Osteoblast (primary cell): Measurements from ENCODE around the gene CAMTA1. TPM values are rescaled to one million over a fixed set of nuclear protein-coding genes. Genes with fewer than 3 reads are reported as not detected.

Source experiments
- DNase-seq: peaks from one replicate; pipeline ENCODE4 v3.0.0; 2011; ENCODE audit warnings: low spot score, mixed read lengths; ENCODE audit not compliant: insufficient read length; ENCODE audit errors: missing footprints
- H2AFZ ChIP-seq: 2 replicates; pipeline ENCODE4 v1.6.0; 2011; ENCODE audit warnings: mild to moderate bottlenecking, low read length
- H3K27ac ChIP-seq: 2 replicates; pipeline ENCODE4 v1.5.1; 2011; ENCODE audit warnings: mild to moderate bottlenecking, low read depth, low read length, moderate library complexity
- H3K27me3 ChIP-seq: 2 replicates; pipeline ENCODE4 v1.6.0; 2012; ENCODE audit warnings: mild to moderate bottlenecking, control low read depth, inconsistent platforms, low read length, moderate library complexity; ENCODE audit not compliant: insufficient read depth
- H3K36me3 ChIP-seq: 2 replicates; pipeline ENCODE4 v1.5.1; 2011; ENCODE audit warnings: mild to moderate bottlenecking, low read length, control low read depth, moderate library complexity; ENCODE audit not compliant: insufficient read depth
- H3K4me1 ChIP-seq: 2 replicates; pipeline ENCODE4 v1.5.1; 2011; ENCODE audit warnings: mild to moderate bottlenecking, low read length, control low read depth, moderate library complexity; ENCODE audit not compliant: insufficient read depth
- H3K4me2 ChIP-seq: 2 replicates; pipeline ENCODE4 v1.6.0; 2011; ENCODE audit warnings: mild to moderate bottlenecking, low read length; ENCODE audit not compliant: insufficient read depth
- H3K4me3 ChIP-seq: fragments of 200-600 bp; sonication (generic); 3 replicates; pipeline ENCODE4 v1.5.1; 2012; ENCODE audit warnings: mild to moderate bottlenecking, low read length, inconsistent platforms; ENCODE audit not compliant: insufficient read depth
- H3K79me2 ChIP-seq: 2 replicates; pipeline ENCODE4 v1.6.0; 2012; ENCODE audit warnings: mild to moderate bottlenecking, low read length, control low read depth, inconsistent platforms; ENCODE audit not compliant: insufficient read depth
- H3K9me3 ChIP-seq: 2 replicates; pipeline ENCODE4 v1.5.1; 2011; ENCODE audit warnings: low read depth, low read length, control low read depth
- H4K20me1 ChIP-seq: 2 replicates; pipeline ENCODE4 v1.6.0; 2012; ENCODE audit warnings: mild to moderate bottlenecking, low read length, control low read depth; ENCODE audit not compliant: insufficient read depth
- total RNA-seq: library from RNA; depleted of rRNA; stranded (reverse); fragments of >200 nt; gene quantifications from 2 replicates; pipeline ENCODE4 v1.2.3, GENCODE V29; 2012
- TF ChIP-seq, protein P1 (sequence below): IDR thresholded peaks from 2 replicates; pipeline ENCODE4 v1.5.1; 2011; ENCODE audit warnings: mild to moderate bottlenecking, low read depth, low read length, moderate library complexity; ENCODE audit errors: extremely low read depth

CAMTA1 gene
- total RNA-seq, 1 donor = 47.4 TPM

DNA sequence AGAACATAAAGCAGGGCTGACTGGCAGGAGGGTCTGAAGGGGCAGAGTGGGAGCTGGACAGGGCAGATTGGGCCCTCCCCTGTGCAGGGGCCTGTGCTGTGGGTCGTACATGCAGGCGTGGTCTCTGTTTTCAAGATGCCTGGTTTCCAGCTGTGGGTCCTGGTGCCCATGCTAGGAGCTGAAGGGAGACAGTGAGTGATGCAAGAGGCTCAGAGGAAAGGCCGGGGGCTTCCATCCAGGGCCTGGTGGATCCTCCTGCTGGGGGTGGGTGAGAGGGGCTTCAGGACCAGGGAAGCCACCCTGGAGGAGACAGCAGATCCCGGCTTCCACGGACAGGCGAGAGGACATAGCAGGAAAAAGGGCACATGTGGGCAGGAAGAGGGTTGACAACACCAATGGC lies 636.8 kb downstream of the CAMTA1 start:
- TF ChIP-seq, protein P1, sequence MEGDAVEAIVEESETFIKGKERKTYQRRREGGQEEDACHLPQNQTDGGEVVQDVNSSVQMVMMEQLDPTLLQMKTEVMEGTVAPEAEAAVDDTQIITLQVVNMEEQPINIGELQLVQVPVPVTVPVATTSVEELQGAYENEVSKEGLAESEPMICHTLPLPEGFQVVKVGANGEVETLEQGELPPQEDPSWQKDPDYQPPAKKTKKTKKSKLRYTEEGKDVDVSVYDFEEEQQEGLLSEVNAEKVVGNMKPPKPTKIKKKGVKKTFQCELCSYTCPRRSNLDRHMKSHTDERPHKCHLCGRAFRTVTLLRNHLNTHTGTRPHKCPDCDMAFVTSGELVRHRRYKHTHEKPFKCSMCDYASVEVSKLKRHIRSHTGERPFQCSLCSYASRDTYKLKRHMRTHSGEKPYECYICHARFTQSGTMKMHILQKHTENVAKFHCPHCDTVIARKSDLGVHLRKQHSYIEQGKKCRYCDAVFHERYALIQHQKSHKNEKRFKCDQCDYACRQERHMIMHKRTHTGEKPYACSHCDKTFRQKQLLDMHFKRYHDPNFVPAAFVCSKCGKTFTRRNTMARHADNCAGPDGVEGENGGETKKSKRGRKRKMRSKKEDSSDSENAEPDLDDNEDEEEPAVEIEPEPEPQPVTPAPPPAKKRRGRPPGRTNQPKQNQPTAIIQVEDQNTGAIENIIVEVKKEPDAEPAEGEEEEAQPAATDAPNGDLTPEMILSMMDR = no peak
- H3K9me3 ChIP-seq = no peaks in the 10 kb centered on the region
- H3K4me3 ChIP-seq = no peak overlapping the region
- no peaks in the 10 kb centered on the region for H3K4me1 ChIP-seq
- H3K79me2 ChIP-seq = no peaks in the 10 kb centered on the region
- H3K36me3 ChIP-seq = no peaks in the 10 kb centered on the region
- no peak overlapping the region for H2AFZ ChIP-seq
- no peak overlapping the region for H3K4me2 ChIP-seq
- H4K20me1 ChIP-seq = no peaks in the 10 kb centered on the region
- no peak overlapping the region for H3K27ac ChIP-seq
- no peak for DNase-seq
- no peaks in the 10 kb centered on the region for H3K27me3 ChIP-seq

DNA sequence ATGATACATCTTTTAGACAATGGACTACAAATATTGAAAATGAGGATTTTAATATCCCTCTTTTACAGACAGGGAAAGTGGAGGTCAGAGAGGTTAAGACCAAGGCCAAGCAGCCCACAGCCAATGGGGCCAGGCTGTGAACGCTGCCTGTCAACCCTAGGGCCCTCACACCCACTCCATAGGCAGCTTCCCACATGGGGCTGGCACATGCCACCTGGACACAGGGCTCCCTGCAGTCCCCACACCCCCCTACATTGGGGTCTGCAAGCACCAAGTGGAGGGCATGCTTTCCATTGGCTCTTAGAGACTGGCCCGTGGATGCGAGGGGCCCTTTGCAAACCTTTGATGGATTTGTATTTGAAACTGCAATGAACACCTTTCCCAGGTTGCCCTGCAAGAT lies 637.3 kb downstream of the CAMTA1 start:
- H3K4me1 ChIP-seq = no peaks in the 10 kb centered on the region
- no peaks in the 10 kb centered on the region for H3K79me2 ChIP-seq
- no peaks in the 10 kb centered on the region for H3K36me3 ChIP-seq
- no peak overlapping the region for H2AFZ ChIP-seq
- H3K27ac ChIP-seq = no peak overlapping the region
- TF ChIP-seq, protein P1 = no peak
- no peak overlapping the region for H3K4me2 ChIP-seq
- no peak overlapping the region for H3K4me3 ChIP-seq
- DNase-seq = no peak
- no peaks in the 10 kb centered on the region for H3K27me3 ChIP-seq
- H4K20me1 ChIP-seq = no peaks in the 10 kb centered on the region
- no peaks in the 10 kb centered on the region for H3K9me3 ChIP-seq

GRCh38 chr1:7422966-7423365 lies 637.7 kb downstream of the CAMTA1 start:
- DNase-seq = no peak
- no peaks in the 10 kb centered on the region for H3K9me3 ChIP-seq
- H3K27me3 ChIP-seq = no peaks in the 10 kb centered on the region
- H3K4me1 ChIP-seq = no peaks in the 10 kb centered on the region
- H3K27ac ChIP-seq = no peak overlapping the region
- TF ChIP-seq, protein P1 = no peak
- no peak overlapping the region for H2AFZ ChIP-seq
- no peak overlapping the region for H3K4me2 ChIP-seq
- no peaks in the 10 kb centered on the region for H3K79me2 ChIP-seq
- H3K4me3 ChIP-seq = no peak overlapping the region
- H4K20me1 ChIP-seq = no peaks in the 10 kb centered on the region
- H3K36me3 ChIP-seq = no peaks in the 10 kb centered on the region

DNA sequence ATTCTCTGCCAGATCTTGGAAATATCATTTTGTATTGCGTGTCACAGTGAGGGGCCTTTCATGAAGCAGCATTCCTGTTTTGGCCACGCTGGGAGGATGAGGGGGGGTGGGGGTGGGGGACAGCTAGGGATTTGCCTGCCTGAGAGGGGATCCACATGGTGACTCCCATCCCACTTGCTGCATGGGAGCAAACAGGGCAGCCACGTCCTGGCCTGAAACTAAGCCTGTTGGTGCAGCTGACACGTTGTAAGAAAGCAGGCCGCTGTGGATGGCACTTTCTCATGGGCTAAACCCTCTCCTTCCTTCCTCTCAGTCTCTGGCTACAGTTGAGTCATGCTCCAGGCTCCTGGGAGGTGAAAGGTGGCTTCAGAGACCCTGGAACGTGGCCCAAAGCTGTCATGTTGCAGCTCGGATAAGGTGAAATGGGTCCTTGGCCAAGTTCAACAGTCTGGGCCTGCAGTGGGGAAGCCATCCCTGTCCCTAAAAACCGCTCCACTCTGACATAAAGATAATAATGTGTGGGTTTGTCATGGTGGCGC lies 639.2 kb downstream of the CAMTA1 start:
- Histone ChIP-seq H3K27ac (no peak overlapping the region), H3K27me3 (no peaks in the 10 kb centered on the region), H3K4me1 (no peaks in the 10 kb centered on the region), H3K79me2 (no peaks in the 10 kb centered on the region), H3K9me3 (no peaks in the 10 kb centered on the region), H4K20me1 (no peaks in the 10 kb centered on the region), H2AFZ (no peak overlapping the region), H3K4me3 (no peak overlapping the region), H3K4me2 (no peak overlapping the region), H3K36me3 (no peaks in the 10 kb centered on the region)
- DNase-seq = no peak
- TF ChIP-seq, protein P1 = no peak
